Measurements from ENCODE around the gene RSRC2. TPM values are rescaled to one million over a fixed set of nuclear protein-coding genes. Genes with fewer than 3 reads are reported as not detected.

The RSRC2 gene
- total RNA-seq, 1 experiment from 2014 or later = 64.5 TPM

- Histone ChIP-seq H3K4me3 (no peak overlapping the region), H3K9me2 (ENCODE audit: insufficient read depth) (no peaks in the 10 kb centered on the region), H3K4me2 (no peak overlapping the region), H3K4me1 (replicated peaks; ENCODE audit: insufficient read depth) (peaks cover 23% of the 10 kb centered on the region), H3F3A (ENCODE audit: insufficient read depth, low read depth) (peaks cover 90% of the 10 kb centered on the region), H3K27me3 (ENCODE audit: insufficient read depth, low read depth) (no peaks in the 10 kb centered on the region), H4K20me1 (ENCODE audit: insufficient read depth) (peaks cover 88% of the 10 kb centered on the region), H2AFZ (no peak overlapping the region), H3K36me3 (ENCODE audit: low read depth) (peaks cover 94% of the 10 kb centered on the region), H3K79me2 (ENCODE audit: low read depth) (peaks cover 99% of the 10 kb centered on the region), H3K9me3 (ENCODE audit: insufficient read depth, low read depth) (no peaks in the 10 kb centered on the region), H3K27ac (no peak overlapping the region)
- TF ChIP-seq CTCF (conservative IDR thresholded peaks at IDR 0.05) (no peak), EZH2 (IDR thresholded peaks at IDR 0.05; ENCODE audit: low read depth) (no peak)
- DNase-seq = no peak
- no TSS peak for BruUV-seq (replicated peaks)
- ChIA-PET POLR2A (ENCODE audit: unreplicated experiment) (interaction anchor here (0.5 kb wide), 1 partner anchor 21 kb away, joined by 8 read pairs; no protein-coding TSS in a partner anchor), CTCF (no interaction called here)
- intact Hi-C loops (cut with micrococcal nuclease; ENCODE audit: unreplicated experiment) = no loop called here
These were observed 7.3 kb downstream of the RSRC2 start for GRCh38 chr12:122519418-122519817.

GRCh38 chr12:122518908-122519307 is 7.8 kb downstream of the RSRC2 start:
- Histone ChIP-seq H3K27me3 (ENCODE audit: insufficient read depth, low read depth) (no peaks in the 10 kb centered on the region), H3K4me3 (no peak overlapping the region), H3K4me1 (replicated peaks; ENCODE audit: insufficient read depth) (peaks cover 18% of the 10 kb centered on the region), H3K9me2 (ENCODE audit: insufficient read depth) (no peaks in the 10 kb centered on the region), H3K27ac (no peak overlapping the region), H3K79me2 (ENCODE audit: low read depth) (peaks cover 95% of the 10 kb centered on the region), H4K20me1 (ENCODE audit: insufficient read depth) (peaks cover 85% of the 10 kb centered on the region), H3K9me3 (ENCODE audit: insufficient read depth, low read depth) (no peaks in the 10 kb centered on the region), H3F3A (ENCODE audit: insufficient read depth, low read depth) (peaks cover 90% of the 10 kb centered on the region), H3K4me2 (no peak overlapping the region), H3K36me3 (ENCODE audit: low read depth) (peaks cover 90% of the 10 kb centered on the region), H2AFZ (no peak overlapping the region)
- CTCF ChIA-PET = no interaction called here
- POLR2A ChIA-PET (ENCODE audit: unreplicated experiment) = interaction anchor here (0.5 kb wide), 1 partner anchor 21 kb away, joined by 8 read pairs; no protein-coding TSS in a partner anchor
- no peak for TF ChIP-seq EZH2 (IDR thresholded peaks at IDR 0.05; ENCODE audit: low read depth)
- no peak for TF ChIP-seq CTCF (conservative IDR thresholded peaks at IDR 0.05)
- no peak for DNase-seq
- no TSS peak for BruUV-seq (replicated peaks)
- intact Hi-C loops (cut with micrococcal nuclease; ENCODE audit: unreplicated experiment) = no loop called here

GRCh38 chr12:122517877-122518276 is 8.9 kb downstream of the RSRC2 start:
- ChIA-PET POLR2A (ENCODE audit: unreplicated experiment) (interaction anchor here (0.6 to 0.7 kb wide), 2 partner anchors 10 to 27 kb away, joined by 3 to 4 read pairs; no protein-coding TSS in a partner anchor), CTCF (no interaction called here)
- Histone ChIP-seq H4K20me1 (ENCODE audit: insufficient read depth) (peaks cover 82% of the 10 kb centered on the region), H3K36me3 (ENCODE audit: low read depth) (peaks cover 87% of the 10 kb centered on the region), H2AFZ (no peak overlapping the region), H3K9me2 (ENCODE audit: insufficient read depth) (no peaks in the 10 kb centered on the region), H3K27me3 (ENCODE audit: insufficient read depth, low read depth) (no peaks in the 10 kb centered on the region), H3K79me2 (ENCODE audit: low read depth) (peaks cover 89% of the 10 kb centered on the region), H3K4me1 (replicated peaks; ENCODE audit: insufficient read depth) (peaks cover 8% of the 10 kb centered on the region; the same call in 1 of the 2 replicates), H3K4me2 (no peak overlapping the region), H3K4me3 (no peak overlapping the region), H3K27ac (no peak overlapping the region), H3K9me3 (ENCODE audit: insufficient read depth, low read depth) (no peaks in the 10 kb centered on the region), H3F3A (ENCODE audit: insufficient read depth, low read depth) (peaks cover 90% of the 10 kb centered on the region)
- TF ChIP-seq EZH2 (IDR thresholded peaks at IDR 0.05; ENCODE audit: low read depth) (no peak), CTCF (conservative IDR thresholded peaks at IDR 0.05) (no peak)
- peak in 1 of 2 experiments; percentile 12 for DNase-seq
- no TSS peak for BruUV-seq (replicated peaks)
- intact Hi-C loops (cut with micrococcal nuclease; ENCODE audit: unreplicated experiment) = no loop called here
